GM10248 (cell line): ENCODE results near the gene TEPSIN.

Source experiments
- CTCF ChIA-PET: fragments of 300-600 bp; sonication (Branson Sonifier 250); formaldehyde crosslinking; extraction: SDS; loops from one replicate; lab custom pipeline; 2021; ENCODE audit warnings: antibody characterized with exemption; lab: Yijun Ruan, JAX
- POLR2A ChIA-PET: fragments of 350-650 bp; sonication (Branson Sonifier 250); formaldehyde crosslinking; extraction: SDS; loops from one replicate; lab custom pipeline; 2020; ENCODE audit warnings: antibody characterized with exemption; lab: Yijun Ruan, JAX
- DNase-seq: peaks from one replicate; pipeline ENCODE4 v3.0.0; 2012; ENCODE audit errors: extremely low spot score
- TF ChIP-seq, protein P1 (sequence below): IDR thresholded peaks from 2 replicates; pipeline ENCODE4 v1.5.1; 2012; ENCODE audit warnings: mild to moderate bottlenecking, low read depth; ENCODE audit errors: extremely low read depth, missing control alignments, control extremely low read depth

TEPSIN gene

GRCh38 chr17:81238815-81239713 lies at the start of gene TEPSIN, which contains the start of gene NDUFAF8:
Gene TEPSIN, minus strand, starts transcription at chr17:81239055. Its CDS starts 22 bp downstream, at chr17:81239033.
Gene NDUFAF8, plus strand, starts transcription at chr17:81239318. Its CDS starts 46 bp downstream, at chr17:81239364.
- CTCF ChIA-PET, result interaction anchor here (0.6 to 5.0 kb wide), 11 partner anchors 9 to 246 kb away, joined by 3 to 39 read pairs (median 3); partner anchors contain the start of gene CEP131
- POLR2A ChIA-PET, result interaction anchor here (0.6 to 1.4 kb wide), 2 partner anchors 16 to 1418 kb away, joined by 6 read pairs; partner anchors contain the start of gene CEP131

DNA sequence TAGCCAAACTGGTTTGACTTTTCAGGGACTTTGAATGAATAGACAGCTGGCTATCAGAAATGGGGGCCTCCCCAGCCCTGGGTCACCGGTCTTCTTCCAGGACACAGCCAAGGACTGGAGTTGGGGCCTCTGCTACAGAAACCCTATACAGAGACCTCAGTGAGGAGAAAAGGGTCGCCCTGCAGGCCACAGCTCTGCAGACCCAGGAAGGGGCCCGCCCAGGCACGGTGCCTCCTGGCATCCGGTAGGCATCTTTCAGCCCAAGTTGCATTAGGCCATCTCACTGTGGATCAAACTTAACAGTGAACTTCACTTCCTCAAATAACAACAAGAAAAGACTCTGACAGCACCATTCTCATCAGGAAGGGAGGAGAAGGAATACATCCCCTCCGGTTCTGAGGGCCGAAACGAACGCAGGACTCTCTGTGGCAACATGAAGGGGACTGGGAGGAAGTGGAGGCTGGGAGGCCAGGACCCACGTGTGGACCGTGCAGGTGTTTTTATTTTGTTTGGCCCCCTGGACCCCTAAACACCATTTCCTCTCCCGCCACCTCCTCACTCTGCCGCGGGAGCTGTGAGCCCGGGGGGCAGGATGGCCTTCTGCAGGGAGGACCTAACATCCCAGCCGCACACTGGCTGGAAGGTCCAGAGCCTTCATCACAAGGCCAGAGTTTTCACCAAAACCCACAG lies 49.0 kb upstream of the TEPSIN start:
- no peak for DNase-seq
- ChIA-PET CTCF (interaction anchor here (0.9 to 1.8 kb wide), 3 partner anchors 195 to 313 kb away, joined by 3 to 4 read pairs (median 3); no protein-coding TSS in a partner anchor), POLR2A (no interaction called here)
- TF ChIP-seq, protein P1, sequence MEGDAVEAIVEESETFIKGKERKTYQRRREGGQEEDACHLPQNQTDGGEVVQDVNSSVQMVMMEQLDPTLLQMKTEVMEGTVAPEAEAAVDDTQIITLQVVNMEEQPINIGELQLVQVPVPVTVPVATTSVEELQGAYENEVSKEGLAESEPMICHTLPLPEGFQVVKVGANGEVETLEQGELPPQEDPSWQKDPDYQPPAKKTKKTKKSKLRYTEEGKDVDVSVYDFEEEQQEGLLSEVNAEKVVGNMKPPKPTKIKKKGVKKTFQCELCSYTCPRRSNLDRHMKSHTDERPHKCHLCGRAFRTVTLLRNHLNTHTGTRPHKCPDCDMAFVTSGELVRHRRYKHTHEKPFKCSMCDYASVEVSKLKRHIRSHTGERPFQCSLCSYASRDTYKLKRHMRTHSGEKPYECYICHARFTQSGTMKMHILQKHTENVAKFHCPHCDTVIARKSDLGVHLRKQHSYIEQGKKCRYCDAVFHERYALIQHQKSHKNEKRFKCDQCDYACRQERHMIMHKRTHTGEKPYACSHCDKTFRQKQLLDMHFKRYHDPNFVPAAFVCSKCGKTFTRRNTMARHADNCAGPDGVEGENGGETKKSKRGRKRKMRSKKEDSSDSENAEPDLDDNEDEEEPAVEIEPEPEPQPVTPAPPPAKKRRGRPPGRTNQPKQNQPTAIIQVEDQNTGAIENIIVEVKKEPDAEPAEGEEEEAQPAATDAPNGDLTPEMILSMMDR, result no peak

More at GRCh38 chr17:81238815-81239713, at the start of gene TEPSIN, which contains the start of gene NDUFAF8:
- peak; percentile 100 for DNase-seq
- TF ChIP-seq, protein P1, result no peak

DNA sequence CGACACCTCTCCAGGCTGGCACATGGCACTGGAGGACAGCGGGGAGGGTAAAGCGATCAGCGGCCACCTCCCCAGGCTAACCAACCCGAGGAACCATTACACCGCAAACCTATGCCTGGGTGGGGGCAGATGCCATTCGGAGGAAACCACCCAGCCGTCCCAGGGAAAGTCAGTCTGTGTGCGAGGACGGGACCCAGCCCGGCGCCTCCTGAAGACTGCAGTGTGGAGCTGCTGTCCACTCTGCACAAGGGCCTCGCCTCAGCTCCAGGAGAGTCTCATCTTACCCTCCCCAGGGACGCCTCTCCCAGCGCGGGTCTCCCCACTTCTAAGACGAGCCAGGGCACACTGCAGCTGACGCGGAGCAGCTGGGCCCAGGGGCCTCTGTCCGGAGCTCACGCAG lies 48.3 kb upstream of the TEPSIN start:
- DNase-seq, result no peak
- ChIA-PET CTCF (interaction anchor here (0.9 to 1.5 kb wide), 2 partner anchors 196 to 198 kb away, joined by 3 to 5 read pairs; no protein-coding TSS in a partner anchor), POLR2A (interaction anchor here (0.7 kb wide), 1 partner anchor 14 kb away, joined by 3 read pairs; no protein-coding TSS in a partner anchor)
- TF ChIP-seq, protein P1, result no peak

DNA sequence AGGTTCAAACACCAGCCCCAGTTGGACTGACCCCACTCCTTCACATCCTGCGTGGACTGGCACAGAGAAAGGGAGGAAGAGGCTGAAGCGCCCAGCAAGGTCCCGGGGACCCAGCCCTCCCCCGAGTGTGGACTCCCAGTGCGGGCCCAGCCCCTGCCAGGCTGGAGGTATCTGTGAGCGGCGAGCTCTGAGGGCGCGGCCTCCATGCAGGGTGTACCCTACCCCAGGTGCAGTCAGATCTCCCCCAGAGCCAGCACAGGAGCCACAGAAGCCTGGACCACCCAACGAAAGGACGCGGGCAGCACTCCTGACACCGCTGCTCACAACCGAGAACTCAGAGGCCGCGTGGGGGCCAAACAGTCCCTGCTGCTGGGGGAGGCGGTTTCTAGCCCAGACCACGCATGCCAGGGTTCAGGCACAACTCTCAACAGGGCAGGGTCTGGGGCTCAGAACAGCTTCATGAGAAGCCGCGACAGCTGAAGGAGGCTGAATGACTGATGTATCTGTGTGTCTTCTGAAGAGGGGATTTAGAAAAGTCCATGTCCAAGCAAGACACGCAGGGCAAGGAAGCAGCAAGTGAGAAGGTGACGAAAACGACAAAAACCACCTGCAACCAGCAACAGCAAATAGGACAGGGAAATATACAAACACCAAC lies 47.8 kb upstream of the TEPSIN start:
- DNase-seq, result no peak
- POLR2A ChIA-PET, result interaction anchor here (0.7 kb wide), 1 partner anchor 14 kb away, joined by 3 read pairs; no protein-coding TSS in a partner anchor
- CTCF ChIA-PET, result interaction anchor here (1.5 kb wide), 1 partner anchor 198 kb away, joined by 5 read pairs; no protein-coding TSS in a partner anchor
- TF ChIP-seq, protein P1, result no peak

- DNase-seq, result no peak
- ChIA-PET POLR2A (no interaction called here), CTCF (interaction anchor here (1.0 to 1.5 kb wide), 3 partner anchors 199 to 221 kb away, joined by 4 to 5 read pairs (median 4); no protein-coding TSS in a partner anchor)
- TF ChIP-seq, protein P1, result no peak
These were observed 47.0 kb upstream of the TEPSIN start for GRCh38 chr17:81285894-81286293.
